ENCODE results near the gene HEATR3.
A peak's percentile ranks its signal among the peaks of the same experiment; 100 is the strongest.
"Not testable (repeated sequence)": the region's sequence is repeated elsewhere in the genome, so short reads cannot be mapped to it uniquely, and the experiment has no call there.

Gene HEATR3

GRCh38 chr16:50114357-50115129, 48.8 kb downstream of the HEATR3 start:
- DNase-seq, result no peak

- no peak for DNase-seq
These were observed 54.9 kb downstream of the HEATR3 start for GRCh38 chr16:50120711-50121110.

GRCh38 chr16:50121278-50121677, 55.5 kb downstream of the HEATR3 start:
- no peak for DNase-seq

GRCh38 chr16:50121721-50122445, 56.1 kb downstream of the HEATR3 start:
- DNase-seq, result no peak

- no peak for DNase-seq
These were observed 57.6 kb downstream of the HEATR3 start for GRCh38 chr16:50123417-50123816.

GRCh38 chr16:50124769-50125168, 59.0 kb downstream of the HEATR3 start:
- DNase-seq, result no peak

DNA sequence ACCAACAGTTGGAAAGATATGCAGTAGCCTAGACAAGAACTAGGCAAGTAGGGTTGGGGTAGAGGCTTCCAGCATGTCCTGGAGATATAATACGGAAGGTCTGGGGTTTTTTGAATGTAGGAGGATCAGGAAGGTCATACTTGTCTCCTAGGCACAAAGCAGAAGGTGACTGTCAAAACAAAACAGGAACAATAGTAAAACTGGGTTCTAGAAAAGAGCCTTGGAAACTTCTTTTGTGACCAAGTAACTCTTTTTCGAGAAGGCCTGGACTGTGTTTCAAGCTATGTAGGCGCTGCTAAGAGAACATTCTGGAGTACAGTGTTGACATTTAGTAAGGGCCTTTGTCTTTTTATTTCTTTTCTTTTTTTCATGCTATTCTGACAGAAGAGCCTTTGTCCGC, 60.4 kb downstream of the HEATR3 start:
- no peak for DNase-seq

DNA sequence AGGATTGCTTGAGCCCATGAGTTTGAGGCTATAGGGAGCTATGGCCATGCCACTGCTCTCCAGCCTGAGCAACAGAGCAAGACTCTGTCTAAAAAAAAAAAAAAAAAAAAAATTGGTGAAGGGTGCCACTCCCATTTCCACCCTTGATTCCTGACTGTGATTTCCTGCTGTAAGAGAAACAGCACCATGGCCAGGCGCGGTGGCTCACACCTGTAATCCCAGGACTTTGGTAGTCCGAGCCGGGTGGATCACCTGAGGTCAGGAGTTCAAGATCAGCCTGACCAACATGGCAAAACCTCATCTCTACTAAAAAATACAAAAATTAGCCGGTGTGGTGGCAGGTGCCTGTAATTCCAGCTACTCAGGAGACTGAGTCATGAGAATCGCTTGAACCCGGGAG, 66.8 kb downstream of the HEATR3 start:
- not testable (repeated sequence) for DNase-seq

DNA sequence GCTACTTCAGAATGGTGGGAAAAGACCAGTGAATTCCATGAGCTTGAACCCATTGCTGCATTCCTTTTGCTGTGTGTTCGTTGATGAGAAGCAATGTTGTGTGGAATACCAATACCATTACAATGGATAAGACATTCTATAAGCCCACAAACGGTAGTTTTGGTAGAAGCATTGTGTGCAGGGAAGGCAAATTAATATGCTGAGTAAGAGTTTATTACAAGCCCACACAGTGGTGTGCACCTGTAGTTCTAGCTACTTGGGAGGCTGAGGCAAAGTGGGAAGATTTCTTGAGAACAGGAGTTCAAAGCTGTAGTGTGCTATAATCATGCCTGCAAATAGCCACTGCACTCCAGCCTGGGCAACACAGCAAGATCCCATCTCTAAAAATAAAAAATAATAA, 67.4 kb downstream of the HEATR3 start:
- no peak for DNase-seq

DNA sequence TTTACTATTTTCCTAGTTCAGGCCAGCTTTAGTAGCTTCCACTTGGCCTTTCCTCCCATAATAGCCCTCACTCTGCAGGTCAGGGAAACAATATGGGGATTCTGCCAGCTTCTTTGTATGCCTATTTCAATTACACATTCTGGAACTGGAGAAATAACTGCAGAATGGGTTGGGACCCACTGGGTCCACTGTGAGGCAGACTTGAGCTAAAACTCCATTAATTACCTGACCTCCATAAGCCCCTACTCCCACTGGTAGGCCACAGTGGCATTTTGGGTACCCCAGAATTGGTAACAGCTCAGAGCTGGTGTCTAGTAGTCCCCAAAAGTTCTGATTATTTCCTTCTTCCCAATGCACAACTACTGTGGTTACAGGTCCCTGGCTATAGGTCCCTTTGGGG, 70.6 kb downstream of the HEATR3 start:
- DNase-seq, result no peak

DNA sequence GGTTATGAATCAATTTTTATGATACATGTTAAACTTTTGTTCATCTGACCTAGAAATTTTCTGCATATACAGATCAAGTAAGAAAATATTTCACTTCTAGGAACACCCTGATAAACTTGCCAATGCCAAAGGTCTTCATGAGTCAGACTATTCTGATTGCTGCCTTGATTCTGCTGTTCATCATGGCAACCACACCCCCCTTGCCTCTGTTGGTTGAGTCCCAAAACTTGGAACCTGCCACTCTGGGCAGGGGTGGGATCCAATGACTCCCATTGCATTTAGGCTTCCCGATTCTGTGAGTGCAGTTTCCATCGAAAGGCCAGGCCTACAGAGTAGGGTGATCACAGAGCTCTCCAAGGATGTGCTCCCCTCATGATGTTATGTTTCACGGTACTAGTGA, 71.5 kb downstream of the HEATR3 start:
- DNase-seq, result no peak

DNA sequence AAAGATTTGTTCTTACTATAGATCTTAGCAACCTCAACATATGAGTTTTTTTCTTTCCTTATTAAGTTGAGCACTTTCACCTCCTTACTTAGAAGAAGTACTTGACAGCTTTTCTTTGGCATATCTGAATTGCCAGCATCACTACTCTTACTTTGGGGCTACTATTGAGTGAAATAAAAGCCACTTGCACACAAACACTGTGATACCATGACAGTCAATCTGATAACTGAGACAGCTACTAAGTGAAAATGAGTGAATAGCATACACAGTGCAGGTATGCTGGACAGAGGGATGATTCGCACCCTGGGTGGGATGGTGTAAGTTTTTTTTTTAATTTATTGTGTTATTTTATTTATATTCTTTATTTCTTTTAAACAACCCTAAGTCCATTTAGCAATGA, 73.8 kb downstream of the HEATR3 start:
- no peak for DNase-seq

DNA sequence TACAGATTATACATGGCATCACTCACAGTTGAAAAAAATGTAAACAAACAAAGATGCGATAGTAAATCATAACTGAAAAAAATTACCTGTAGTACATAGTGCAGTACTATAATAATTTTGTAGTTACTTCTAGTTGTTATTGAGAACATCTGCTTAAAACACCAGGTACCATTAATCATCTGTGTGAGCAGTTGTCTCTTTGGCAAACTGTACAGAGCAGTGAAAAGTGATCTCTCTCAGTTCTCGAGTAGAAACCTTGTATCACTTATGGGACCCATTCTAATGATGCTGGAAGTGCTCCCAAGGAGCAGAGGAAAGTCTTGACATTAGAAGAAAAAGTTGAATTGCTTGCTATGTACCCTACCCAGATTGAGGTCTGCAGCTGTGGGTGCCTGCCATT, 78.4 kb downstream of the HEATR3 start:
- DNase-seq, result no peak

DNA sequence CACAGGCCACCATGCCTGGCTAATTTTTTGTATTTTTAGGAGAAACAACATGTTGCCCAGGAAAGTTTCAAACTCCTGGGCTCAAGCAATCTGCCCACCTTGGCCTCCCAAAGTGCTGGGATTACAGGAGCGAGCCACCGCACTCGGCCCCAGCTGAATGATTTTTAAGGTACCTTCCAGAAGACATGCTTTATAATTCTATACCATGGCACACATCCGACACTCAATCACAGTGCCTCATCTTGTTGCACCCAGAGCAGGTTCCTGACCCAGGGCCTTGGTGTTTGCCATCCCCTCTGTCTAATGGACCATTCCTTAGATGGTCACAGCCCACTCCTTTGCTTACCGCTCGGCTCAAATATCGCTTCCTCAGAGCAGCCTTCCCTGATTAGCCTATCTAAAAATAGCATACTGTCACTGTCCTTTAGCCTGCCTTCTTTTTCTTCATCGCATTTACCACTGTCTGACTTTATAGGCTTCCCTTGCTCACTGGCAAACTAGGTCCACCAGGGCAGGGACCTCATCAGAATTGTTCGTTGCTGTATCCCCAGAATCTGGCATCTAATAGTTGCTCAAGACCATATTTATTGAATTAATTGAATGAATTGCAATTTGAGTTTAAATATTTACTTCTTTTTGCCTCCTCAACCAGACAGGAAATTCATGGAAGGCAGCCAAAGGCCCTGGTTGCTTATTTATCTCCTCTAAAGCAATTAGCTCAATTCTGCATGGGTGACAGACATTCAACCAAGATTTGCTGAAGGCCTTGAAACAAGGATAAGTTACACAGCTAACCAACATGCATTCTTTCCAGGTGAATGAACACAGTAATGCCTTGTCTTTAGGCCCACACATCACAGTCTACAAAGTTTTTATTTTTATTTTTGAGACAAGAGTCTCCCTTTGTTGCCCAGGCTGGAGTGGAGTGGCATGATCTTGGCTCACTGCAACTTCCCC, 81.0 kb downstream of the HEATR3 start:
- DNase-seq, result no peak

GRCh38 chr16:50151322-50151721, 85.6 kb downstream of the HEATR3 start:
- no peak for DNase-seq

DNA sequence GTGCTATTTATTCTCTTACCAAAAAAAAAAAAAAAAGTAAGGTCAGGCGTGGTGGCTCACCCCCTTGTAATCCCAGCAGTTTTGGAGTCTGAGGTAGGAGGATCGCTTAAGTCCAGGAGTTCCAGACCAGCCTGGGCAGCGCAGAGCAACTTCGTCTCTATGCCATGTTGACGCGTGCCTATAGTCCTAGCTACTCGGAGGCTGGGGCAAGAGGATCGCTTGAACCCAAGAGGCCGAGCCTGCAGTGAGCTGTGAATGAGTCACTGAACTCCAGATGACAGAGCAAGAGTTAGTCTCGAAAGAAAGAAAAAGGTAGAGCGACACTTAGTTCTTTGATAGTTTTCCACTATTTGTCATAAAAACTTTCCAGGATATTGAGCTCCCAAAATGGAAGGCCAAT, 86.0 kb downstream of the HEATR3 start:
- no peak for DNase-seq

DNA sequence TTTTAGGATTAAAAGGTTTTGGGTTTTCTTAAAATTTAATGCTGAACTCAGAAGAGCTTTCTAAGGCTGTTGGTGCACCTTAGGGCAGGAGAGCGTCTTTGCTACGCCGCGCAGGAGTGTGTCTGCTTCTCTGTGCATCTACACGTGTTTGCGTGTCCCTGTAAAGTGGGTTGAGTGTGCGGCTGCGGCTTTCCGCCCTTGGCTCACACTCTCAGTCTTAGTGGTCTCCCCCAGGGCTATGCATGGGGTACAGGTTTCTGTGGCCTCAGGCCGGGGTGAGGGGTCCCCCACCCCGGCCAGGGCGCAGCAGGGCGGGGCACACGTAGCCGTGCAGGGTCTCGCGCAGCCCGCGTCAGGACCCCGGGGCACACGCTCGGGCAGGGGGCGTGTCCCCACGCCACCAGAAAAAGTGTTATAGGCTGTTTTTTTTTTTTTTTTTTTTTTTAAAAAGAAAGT, 86.6 kb downstream of the HEATR3 start:
- no peak for DNase-seq

DNA sequence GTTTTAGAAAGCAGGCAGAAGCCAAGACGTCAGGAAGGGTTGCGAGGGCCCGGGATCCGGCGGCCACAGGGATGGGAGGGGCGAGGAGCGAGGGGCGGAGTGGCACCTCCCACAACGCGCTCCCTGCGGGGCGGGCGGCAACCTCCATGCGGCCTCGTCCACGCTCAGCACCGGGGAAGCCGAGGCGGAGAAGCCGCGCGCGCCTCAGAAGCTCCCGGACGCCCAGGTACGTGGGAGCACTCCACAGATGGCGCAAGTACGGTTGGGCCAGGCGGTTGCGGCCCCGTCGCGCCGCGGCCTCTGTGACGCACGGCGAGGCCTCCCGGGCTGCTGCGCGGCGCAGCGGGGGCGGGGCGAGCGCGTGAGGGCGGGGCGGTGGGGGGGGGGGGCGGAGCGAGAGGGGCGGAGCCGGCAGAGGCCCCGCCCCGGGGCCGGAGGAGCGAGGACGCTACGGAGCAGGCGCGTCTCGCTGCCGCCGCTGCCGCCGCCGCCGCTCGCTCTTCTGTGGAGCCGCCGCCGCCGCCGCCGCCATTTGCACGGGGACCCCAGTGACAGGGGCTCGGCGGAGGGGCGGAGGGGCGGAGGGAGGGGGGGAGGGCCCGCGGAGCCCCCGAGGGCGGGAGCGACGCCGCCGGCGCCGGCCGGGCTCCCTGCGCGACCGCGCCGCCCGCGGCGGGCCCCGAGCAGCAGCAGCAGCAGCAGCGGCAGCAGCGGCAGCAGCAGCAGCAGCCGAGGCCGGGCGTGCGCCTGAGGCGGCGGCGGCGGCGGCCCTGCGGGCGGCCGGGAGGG, 87.2 kb downstream of the HEATR3 start, which contains the start of gene TENT4B:
TSS of gene TENT4B (plus strand) at position 500 of the 789 bp plus-strand sequence. CDS start 316 bp downstream, outside the sequence.
- peak; percentile 55 for DNase-seq

DNA sequence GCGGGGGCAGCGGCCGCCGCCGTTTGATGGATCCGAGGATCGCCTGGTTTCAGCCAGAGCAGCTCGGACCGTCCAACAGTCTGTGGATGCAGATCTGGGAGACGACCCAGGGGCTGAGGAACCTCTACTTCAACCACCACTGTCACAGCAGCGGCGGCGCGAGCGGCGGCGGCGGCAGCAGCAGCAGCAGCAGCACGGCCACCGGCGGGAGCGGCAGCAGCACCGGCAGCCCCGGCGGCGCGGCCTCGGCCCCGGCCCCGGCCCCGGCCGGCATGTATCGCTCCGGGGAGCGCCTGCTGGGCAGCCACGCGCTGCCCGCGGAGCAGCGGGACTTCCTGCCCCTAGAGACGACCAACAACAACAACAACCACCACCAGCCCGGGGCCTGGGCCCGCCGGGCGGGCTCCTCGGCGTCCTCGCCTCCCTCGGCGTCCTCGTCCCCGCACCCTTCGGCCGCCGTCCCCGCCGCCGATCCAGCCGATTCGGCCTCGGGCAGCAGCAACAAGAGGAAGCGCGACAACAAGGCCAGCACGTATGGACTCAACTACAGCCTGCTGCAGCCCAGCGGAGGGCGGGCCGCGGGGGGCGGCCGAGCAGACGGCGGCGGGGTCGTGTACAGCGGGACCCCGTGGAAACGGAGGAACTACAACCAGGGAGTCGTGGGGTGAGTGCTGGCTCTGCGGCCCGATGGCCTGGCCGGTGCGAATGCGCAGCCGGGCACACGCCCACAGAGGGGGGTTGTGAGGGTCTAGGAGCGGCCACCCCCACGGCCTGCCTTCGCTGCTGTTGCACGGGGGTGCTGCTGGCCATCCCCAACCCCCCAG, 88.0 kb downstream of the HEATR3 start:
- no peak for DNase-seq

DNA sequence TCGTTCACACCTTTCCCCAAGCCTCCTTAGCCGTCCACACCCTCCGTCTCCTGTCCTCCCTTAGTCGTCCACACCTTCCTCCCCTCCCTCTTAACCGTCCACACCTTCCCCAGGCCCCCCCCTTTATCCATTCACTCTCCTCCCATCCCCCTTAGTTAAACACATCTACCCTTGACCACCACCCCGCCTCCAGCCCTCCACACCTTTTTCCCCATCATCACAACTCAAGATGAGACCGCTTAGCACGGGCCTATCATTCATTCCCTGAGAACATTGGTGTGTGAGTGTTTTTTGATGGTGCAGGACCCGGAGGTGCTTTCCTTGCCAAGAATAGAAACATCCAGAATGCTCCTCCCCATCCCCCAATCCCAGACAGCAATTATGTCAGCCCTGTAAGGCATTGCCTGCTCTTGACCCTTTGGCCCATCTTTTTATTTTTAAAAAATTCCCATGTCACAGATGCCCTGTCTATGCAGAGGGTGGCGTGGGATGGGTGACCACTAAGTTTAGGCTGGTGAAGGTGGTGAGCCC, 88.7 kb downstream of the HEATR3 start:
- DNase-seq, result no peak

DNA sequence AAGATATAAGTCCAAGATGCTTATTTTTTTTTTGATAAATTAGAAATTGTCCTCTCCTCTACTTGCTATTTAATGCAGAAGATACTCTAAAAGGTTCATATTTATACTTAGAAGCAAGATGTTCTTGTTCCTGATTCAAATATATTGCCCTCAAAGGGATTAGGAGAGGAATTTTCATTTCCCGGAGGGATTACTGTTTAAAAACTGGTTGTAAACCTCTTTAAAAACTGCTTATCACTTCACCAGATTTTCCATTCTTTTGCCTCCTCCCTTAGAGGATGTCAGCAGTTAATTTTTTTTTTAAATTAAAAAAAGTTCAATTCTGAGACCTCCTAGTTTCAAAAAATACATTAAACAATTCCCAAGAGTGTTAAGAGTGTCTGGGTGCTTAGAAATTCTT, 90.2 kb downstream of the HEATR3 start:
- DNase-seq, result no peak

All from amniotic stem cell (primary cell).